Smooth muscle cell of the brain vasculature (primary cell): ENCODE results near the gene ARHGAP4.

Experiments
- DNase-seq: peaks from one replicate; pipeline ENCODE4 v3.0.0-alpha.2; 2012; ENCODE audit warnings: low read depth, low spot score

ARHGAP4 gene

DNA sequence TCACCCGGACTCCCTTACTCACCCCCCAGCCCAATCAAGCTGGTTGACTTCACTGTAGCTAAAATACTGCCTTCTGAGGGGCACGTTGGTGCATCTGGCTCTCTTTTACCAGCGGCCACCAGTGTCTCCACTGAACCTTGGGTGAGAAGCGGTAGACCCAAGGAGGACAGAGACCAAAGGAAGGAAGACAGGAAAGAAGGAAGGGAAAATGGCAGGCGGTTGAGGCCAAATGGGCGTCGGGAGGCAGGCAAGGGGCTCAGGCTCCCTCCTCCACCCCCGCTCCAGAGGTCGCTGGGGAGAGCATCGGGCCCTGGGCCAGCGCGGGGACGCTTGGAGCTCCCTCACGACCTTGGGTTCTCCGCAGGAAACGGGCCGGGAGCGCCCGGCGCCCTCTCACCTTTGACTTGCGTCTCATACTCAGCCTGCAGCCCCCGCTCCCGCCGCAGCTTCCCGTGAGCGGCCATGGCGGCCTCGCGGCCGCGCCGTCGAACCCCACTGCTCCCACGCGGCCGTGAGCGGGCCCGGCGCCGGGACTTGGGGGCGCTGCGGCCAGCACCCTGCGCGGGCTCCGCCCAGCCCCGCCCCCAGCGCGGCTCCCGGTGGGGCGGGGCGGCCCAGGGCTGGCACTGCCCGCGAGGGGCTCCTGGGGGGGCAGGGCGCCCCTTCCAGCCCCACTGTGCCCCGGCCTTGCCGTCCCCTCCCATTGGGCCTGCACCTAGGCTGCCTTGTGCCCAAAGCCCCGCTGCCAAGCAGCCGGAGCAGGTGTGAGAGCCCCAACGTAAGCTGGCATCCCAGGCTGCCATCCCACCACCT is at the start of gene ARHGAP4:
ARHGAP4 (minus strand) TSS at position 526 of the 813 bp plus-strand sequence; CDS start at position 464, 62 bp downstream.
- no peak for DNase-seq

GRCh38 chrX:153974726-153975286 is 48.7 kb upstream of the ARHGAP4 start:
- no peak for DNase-seq

DNA sequence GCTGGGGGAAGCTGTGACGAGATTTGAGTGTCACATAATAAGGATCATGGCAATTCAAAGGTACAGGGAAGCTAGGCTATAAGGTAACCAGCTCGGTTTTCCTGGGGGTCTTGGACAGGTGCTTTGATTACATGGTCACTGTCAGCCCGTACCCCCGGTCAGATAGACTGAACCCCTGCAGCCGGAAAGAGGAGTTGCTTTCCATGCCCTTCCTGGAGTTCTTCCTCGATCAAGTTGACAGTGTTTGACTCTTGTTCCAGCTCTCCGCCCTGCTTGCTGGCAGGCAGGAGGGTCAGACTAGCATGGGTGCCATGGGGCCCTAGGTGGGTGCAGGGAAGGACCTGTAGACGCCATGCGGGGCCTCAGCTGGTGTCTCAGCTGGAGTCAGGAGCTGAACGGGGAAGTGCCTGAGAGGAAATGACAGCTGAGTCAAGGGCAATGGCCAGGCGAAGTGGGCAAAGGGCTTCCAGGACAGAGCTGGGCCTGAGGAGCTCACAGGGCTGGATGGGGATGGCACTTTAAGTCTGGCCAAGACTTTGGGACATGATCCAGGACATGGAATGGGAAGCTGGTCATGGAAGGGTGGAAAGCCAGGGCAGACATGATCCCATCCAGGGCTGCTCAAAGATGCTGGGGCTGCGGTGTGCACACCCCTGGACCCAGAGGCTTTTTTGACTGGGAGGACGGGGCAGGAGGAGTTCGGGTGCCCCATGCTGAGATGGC is 48.1 kb upstream of the ARHGAP4 start:
- DNase-seq: no peak

GRCh38 chrX:153973127-153974002 is 47.3 kb upstream of the ARHGAP4 start:
- no peak for DNase-seq

- DNase-seq: peak; percentile 70
Observed at GRCh38 chrX:153972368-153973126, 46.5 kb upstream of the ARHGAP4 start, which contains the start of gene TMEM187. Gene TMEM187, plus strand, starts transcription at chrX:153972754. Its CDS starts 9,309 bp downstream, at chrX:153982063.

DNA sequence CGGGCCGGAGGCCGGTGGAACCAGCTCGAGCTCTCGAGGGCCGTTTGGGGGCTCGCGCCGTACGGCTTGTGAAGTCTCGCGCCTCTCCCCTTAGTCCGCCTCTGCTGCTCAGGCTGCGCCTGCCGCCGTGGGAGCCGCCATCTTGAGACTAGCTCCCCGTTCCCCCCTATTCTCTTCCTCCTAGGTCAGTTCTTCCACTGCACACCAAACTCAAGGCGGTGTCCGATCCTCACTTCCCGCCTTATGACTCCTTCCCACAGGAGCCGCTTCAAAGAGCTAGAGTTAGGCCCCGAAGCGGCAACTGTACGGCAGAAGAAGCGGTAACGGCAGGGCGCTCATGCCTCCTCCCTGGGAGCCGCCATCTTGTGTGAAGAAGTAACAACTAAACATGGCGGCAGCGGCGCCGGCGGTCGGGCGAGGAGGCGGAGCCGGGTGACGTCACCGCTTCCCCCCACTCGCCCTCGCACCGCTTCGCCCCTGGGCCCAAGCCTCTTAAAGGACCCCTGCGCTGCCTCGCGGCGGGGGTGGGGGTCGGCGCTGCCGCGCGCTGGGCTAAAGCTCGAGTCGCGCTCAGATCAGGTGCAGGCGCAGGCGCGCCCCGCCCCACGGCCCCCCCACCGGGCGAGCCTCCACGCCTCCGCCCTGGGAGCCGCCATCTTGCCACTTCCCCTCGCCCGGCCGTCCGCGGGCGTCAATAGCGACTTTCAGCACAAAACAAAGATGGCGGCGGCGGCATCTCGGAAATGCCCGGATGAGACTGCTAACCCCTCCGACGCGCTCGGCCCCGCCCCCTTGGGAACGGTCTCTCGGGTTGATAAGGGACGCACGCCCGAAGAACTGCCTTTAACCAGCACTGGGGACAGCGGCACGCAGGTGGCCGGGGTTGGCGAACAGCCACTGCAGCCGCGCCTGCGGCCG is 45.6 kb upstream of the ARHGAP4 start, which contains the start of gene HCFC1:
HCFC1 (minus strand) TSS at position 369 of the 918 bp plus-strand sequence. CDS start 978 bp downstream, outside the sequence.
- peak; percentile 75 for DNase-seq

DNA sequence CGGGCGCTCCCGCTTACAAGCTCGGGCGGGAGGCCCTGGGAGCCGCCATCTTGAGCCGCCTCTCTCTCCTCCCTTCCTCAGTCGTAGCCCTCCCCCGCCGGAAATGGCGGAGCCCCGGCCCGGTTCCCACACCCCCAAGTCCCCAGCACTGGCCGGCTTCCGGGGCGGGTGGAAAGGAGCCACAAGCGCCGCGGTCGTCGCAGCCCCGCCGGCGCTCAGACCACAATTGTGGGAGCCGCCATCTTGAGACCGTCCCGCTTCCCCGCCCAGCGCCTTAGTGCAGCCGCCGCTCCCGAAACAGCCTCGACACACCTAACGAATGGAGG is 45.0 kb upstream of the ARHGAP4 start:
- DNase-seq: peak; percentile 80

DNA sequence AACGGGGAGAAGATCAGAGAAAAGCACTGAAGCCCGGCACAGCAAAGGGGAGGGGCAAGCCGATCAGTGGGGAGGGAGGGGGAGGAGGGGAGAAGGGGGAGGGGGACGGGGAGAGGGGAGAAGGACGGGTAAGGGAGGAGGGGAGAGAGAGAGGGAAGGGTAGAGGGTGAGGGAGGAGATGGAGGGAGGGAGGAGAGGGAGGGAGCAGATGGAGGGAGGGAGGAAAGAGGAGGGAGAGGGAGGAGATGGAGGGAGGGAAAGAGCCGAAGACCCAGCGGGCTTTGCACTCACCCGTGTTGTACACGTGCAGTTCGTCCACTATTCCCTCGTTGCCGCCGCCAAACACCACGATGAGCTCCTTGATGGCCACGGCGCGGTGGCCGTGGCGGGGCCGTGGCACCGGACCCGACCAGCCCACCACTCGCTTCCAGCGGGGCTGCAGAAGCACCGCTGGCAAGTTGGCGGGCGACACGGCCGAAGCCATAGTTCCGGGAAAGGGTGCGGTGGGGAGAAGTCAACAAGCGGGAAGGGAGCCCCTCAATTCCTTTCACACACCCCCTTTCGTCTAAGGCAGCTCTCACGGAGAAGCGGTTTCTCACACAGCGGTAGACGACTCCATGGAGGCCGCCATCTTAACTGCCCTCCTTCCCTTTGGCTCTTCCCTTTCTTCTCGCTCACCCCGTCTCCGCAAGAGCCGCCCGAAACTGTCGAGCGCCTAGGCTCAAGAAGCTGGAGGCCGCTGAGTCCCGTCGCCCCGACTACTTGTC is 44.5 kb upstream of the ARHGAP4 start:
- no peak for DNase-seq

- DNase-seq: no peak
Observed at GRCh38 chrX:153969904-153970356, 43.9 kb upstream of the ARHGAP4 start.

- no peak for DNase-seq
Observed at GRCh38 chrX:153969125-153969903, 43.2 kb upstream of the ARHGAP4 start.

- DNase-seq: no peak
Observed at GRCh38 chrX:153968754-153969124, 42.7 kb upstream of the ARHGAP4 start.

DNA sequence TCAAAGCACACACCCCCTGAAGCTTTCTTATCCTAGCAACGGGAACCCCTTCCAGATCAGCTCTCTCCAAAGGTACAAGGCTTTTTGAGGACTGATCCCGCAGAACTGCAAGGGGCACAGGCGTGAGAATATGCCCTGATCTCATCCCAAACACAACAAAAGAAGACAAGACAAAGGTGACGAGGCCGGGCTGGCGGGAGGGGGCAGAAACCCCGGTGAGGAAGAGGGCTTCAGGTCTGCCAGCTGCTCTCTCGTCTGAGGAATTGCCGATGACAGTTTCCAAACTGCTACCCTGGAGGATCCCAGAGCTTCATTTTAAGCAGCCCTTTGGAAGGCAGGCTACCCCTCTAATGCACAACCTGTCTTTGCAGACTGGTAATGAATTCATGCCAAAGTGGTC is 42.2 kb upstream of the ARHGAP4 start:
- DNase-seq: no peak

GRCh38 chrX:153967536-153968224 is 41.6 kb upstream of the ARHGAP4 start:
- DNase-seq: no peak

- DNase-seq: no peak
Observed at GRCh38 chrX:153966841-153967535, 40.9 kb upstream of the ARHGAP4 start.

DNA sequence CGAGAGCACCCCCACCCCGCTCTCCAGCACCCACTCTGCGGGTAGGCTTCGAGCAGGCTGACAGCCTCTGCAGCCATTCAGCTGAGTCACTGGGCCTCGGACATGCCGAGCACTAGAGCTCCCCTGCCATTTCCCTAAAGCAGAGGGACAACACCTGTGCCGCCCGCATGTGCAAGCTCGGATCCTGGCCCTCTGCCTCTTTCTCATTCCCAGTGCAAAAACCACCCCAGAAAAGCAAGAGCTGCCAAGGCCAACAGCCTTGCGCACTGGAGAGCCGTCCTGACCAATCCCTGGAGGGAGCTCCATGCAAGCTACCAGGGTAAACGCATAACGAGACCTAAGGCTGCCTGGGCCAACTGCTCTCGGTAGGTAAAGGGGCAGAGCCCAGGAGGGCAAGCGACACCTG is 40.2 kb upstream of the ARHGAP4 start:
- DNase-seq: no peak

DNA sequence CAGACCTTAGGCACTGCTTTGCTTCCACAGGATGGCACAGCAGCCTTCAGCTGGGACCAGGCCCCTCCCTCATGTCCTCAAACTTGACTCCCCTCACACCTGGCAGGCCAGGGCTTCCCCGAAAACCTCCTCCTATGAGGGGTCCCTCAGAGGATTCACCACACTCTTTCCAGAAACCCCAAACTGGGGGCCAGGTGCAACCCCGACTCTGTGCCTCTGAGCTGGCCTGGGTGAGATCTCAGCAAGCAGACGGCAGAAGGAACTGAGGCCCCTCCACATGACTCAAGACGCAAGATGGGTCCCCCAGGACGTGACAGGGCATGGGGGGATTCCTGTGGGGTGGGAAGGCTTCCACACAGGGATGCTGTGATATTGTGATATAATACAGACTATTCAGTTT is 39.3 kb upstream of the ARHGAP4 start:
- no peak for DNase-seq

DNA sequence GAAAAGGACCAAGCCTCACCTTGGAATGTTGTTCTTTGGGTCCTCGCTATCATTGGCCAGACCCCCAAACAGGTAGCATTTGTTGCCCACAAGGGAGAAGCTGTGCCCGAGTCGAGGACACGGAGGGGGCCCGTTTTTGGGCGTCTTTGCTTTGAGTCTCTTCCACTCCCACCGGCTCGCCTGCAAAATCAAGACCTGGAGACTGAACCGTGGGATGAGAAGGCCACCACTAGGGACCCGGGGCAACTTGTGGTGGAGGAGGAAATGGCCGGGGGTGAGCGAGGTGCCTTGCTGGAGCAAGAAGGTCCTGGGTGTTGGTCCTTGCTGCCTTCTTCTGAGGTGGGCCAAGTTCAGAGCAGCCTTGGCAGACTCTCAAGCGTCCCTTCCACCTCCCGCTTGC is 38.0 kb upstream of the ARHGAP4 start:
- DNase-seq: no peak
